Iris pigment epithelial cell (primary cell): ENCODE results near the gene JAM3.
A peak's percentile ranks its signal among the peaks of the same experiment; 100 is the strongest.
"Not testable (repeated sequence)": the region's sequence is repeated elsewhere in the genome, so short reads cannot be mapped to it uniquely, and the experiment has no call there.

Source experiments
- DNase-seq: peaks from one replicate; pipeline ENCODE4 v3.0.0-alpha.2; 2011; ENCODE audit warnings: low read depth

Gene JAM3

DNA sequence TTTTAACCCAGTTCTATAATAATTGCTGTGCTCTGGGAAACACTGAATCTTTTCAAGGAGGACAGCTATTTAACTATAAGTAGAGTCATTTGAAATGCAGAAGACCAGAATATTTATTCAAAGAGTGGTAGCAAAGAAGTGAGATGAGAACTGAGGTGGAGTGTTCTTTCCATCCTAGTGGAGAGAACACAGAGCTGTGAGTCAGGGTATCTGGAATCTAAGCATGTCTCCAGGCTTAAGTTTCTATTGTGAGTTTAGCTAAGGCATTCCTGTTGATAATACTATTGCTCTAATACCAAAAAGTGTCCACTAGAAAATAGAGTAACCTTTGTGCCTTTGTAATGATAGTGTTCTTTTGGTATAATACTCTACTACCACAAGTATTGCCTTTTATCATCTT, 32.4 kb downstream of the JAM3 start:
- peak; percentile 76 for DNase-seq

DNA sequence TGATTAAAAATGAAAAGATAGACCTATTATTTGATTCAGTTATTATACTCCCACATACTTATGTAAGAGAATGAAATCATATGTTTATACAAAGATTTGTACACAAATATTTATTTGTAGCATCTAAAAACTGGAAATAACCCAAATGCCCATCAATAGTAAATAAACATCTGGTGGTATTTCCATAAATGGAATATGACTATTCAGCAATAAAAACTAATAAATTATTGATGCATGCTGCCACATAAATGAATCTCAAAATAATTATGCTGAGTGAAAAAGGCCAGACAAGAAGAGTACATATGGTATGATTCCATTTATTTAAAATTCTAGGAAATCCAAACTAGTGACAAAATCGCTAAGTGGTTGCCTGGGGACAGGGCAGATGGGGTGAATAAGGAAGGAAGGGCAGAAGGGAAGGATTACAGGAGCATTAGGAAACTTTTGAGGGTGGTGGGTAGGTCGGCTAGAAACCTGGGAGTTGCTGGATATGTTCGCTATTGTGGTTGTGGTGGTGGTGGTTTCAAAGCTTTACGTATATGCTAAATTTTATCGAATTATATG, 41.5 kb downstream of the JAM3 start:
- no peak for DNase-seq

DNA sequence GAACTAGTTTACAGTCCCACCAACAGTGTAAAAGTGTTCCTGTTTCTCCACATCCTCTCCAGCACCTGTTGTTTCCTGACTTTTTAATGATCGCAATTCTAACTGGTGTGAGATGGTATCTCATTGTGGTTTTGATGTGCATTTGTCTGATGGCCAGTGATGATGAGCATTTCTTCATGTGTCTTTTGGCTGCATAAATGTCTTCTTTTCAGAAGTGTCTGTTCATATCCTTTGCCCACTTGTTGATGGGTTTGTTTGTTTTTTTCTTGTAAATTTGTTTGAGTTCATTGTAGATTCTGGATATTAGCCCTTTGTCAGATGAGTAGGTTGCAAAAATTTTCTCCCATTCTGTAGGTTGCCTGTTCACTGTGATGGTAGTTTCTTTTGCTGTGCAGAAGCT, 44.9 kb downstream of the JAM3 start:
- DNase-seq, result not testable (repeated sequence)

DNA sequence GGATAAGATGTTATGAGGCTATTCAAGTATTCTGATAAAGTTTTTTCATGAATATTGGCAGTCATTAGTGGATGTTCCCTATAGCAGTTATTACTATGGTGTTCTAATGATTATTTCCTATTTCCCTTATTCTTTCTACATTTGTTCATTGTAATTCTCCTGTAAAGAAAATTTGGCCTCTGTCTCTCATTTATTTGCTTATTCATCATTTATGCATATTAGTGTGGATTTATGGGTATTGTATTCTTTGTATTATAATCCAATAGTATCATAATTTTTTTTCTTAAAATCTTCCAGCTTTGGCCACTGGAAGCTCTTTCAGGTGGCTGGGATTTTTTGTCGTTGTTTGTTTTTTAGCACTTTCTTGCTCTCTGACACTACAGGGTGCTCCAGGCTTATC, 47.3 kb downstream of the JAM3 start:
- no peak for DNase-seq

DNA sequence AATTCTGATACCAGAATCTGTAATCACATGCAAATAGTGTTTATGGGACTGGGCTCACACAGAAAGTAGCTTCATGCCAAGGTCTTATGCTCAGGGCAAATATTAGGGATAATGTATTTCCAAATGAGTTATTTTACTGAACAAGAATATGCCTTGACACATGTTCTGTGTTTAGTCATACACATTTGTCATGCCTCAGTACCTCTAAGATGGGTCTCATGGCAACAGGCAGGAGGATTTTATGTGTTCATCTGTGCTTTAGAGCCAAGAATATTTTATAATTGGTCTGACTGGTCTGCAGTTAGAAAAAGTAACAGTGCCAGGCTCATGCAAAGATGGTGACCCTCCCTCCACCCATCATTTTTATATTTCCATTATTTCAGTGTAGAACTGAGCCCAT, 49.1 kb downstream of the JAM3 start:
- DNase-seq, result peak; percentile 36

DNA sequence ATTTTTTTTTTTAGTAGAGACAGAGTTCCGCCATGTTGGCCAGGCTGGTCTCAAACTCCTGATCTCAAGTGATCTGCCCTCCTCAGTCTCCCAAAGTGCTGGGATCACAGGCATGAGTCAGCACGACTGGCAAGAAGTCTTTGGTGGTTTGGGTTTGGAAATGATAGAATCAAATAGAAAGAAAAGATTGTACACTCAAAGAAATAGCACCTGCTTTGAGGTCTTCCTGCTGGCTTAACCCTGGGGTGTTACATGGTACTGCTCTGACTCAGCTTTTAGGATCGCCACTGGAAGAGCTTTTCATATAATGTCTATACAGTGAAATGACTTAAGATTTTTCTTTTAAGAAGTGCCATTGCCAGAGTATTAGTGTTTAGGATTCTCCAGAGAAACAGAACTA, 50.2 kb downstream of the JAM3 start:
- peak; percentile 86 for DNase-seq

DNA sequence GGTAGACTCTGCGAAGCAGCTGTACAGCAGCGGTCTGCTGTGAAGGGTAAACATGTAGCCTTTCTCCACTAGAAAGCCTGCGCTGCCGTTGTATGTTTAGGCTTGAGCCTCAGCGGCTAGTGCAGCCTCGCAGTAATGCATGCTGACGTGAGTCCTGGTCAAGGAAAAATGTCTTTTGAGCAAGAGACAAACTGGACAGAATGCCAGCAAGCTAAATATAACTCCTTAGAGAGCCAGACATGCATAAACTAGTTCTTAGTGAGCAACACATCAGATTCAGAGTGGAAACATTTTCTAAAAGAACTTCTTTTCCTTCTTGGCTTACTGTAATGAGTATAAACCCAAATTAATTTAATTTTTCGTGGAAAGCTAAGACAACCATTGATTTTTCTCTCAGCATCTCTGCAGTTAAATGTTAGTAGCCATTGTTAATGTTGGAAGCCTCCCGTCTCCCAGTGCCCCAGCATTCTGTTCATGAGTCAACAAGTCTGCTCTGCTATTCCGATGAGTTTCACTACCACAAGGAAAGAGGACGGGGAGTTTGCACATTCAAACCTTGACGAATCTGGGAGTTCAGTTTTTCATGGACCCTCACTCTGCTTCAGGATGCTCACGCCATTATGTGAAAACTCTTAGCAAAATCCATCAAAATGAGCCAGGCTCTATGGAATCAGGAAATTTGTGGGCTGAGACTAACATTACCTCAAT, 51.4 kb downstream of the JAM3 start:
- DNase-seq, result peak; percentile 97

DNA sequence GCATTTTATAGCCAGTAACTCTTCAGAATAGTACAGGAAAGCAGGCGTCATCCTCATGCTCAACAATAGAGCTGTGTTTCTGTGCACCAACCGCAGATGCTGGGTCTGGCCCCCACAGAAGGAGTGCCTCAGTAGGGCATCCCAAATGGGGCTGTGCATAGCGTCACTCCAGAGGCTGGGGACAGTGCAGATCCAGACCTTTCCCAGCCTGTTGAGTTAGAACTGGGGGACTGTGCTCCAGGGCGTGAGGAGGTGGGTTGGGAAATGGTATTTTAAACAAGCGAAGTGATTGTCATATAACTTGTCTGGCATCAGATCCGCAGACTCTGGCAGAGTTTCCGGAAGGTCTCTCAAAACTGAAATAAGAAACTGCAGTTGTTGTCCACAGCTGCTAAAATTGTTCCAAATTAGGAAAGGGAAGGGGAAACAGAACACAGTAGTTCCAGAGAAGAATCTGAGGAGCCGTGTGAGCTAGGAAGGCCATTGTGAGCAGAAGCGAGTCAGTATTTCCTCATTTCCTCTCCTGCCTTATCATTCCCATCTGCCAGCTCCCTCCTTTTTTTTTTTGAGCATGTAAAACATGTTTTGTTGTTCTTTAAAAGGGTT, 52.2 kb downstream of the JAM3 start:
- DNase-seq, result peak; percentile 45

DNA sequence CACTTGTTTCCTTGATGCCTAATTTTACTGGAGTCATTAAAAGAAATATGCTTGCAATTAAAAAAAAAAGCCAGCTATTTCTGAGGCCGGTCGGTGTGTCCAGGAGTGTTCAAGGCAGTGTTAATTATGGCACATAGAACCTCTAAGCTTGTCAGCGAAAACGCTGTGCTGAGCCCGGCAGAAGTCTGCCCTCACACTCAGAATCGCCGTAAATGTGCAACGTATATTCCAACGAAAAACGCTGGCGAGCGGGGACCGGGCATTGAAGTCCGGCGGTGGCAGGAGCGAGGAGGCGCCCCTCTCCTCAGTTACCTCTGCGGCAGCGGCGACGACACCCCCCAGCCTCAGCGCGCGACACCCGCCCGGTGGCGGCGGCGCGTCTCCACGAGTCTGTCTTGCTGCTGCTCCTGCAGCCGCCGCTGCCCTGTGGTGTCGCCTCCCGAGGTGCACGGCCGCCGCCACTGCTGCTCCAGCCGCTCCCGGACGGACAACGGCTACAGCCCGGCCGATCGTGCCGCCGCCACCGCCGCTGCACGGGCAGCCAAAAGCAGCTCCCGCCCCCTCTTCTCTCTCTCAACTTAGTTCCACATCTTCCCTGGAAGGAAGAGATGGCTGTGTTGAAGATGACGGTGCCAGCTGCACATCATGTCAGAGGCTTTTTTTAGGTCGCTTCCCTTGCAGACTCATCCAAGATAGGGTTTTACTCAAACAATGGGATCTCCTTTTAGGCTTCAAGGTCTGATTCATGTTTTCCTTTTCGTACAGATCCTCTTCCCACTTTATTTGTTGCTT, 56.0 kb downstream of the JAM3 start:
- DNase-seq, result peak; percentile 23

DNA sequence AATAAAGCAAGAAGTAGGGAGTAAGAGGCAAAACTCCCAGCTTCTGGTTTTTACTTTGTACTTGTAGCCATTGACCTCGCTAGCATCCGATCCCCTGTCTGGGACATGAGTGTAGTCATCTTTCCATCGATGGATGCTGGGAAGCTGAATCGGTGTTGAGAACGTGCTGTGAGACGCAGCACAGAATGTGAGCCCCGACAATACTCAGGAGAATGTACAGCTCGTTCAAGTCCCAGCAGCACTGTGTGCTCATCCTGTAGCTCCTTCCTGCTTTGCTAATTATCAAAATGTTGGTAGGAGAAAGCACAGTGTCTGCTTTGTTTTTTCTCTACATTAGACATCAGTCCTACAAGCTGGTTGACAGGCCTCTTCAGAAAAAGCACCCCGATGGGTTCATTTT, 56.6 kb downstream of the JAM3 start:
- no peak for DNase-seq

DNA sequence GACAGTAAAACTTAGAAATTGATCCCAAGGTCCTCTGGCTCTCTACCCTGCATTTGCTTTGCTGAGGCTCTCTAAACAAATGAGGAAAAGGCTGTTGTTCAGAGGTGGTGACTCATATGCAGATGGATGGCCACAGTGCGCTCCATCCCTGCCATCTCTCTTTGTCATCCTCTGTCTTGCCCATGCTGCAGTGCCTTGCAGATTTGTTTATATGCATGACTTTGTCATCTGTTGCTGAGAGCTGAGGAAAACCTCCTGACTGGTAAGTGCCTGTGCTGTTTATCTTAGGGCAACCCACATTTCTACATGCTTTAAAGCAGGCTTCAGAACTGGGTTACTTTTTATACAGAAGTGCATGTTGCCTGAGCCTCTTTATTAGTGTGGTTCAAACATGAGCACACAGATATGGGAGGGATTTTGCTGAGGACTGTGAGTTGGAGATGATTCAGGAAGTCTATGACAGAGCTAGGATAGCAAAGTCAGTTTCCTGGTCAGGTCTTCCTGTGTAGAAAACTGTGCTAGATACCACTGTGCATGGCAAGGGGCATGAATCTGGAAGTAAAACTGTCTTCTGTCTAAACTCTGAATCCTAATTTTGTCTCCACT, 57.4 kb downstream of the JAM3 start:
- DNase-seq, result peak; percentile 88

DNA sequence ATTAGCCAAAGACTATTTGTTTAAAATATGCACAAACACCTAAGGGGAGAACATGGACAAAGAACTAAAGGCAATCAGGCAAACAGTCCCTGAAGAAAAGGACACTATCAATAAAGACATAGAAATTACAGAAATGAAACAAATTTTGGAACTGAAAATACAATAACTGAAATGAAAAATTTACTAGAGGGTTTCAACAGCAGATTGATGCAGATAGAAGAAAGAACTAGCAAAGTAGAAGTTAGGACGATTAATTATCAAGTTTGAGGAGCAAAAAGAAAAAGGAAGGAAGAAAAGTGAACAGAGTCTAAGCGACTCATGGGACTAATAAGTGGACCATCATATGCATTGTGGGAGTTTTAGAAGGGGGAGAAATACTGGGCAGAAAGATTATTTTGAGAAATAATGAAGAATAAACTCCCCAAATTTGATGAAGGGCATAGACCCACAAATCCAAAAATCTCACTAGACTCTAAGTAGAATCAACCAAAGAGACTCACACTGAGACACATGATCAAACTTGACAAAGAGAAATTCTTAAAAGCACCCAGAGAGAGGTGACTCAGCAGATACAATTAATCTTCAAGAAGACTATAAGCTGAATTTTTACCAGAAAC, 62.9 kb downstream of the JAM3 start:
- peak; percentile 17 for DNase-seq

DNA sequence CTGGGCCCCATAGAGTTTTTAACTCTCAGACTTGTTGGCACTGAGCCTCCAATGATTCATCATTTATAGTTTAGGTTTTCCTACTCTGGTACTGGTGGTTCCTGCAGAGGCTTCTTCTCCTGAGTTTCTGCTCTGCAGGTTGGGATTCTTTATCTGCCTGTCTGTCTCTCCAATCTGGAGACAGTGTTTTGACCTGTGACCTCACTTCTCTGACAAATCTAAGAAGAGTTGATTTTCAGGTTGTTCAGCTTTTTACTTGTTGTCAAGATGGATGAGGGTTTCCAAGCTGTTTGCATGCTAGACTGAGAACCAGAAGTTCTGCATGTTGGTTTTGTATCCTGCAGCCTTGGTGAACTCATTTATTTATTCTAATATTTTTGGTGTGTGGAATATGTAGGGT, 63.9 kb downstream of the JAM3 start:
- DNase-seq, result peak; percentile 33

DNA sequence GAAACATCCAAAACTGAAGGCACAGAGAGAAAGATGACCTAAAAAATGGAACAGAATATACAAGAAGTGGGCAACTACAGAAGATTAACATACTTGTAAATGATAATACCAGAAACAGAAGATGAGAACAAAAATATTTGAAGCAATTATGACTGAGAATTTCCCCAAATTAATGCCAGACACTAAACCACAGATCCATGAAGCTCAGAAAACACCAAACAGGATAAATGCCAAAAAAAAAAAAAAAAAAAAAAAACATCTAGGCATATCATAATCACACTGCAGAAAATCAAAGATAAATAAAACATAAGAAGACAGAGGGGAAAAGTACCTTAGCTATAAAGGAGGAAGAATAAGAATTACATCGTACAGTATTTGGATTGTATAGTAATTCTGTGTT, 65.3 kb downstream of the JAM3 start:
- no peak for DNase-seq

DNA sequence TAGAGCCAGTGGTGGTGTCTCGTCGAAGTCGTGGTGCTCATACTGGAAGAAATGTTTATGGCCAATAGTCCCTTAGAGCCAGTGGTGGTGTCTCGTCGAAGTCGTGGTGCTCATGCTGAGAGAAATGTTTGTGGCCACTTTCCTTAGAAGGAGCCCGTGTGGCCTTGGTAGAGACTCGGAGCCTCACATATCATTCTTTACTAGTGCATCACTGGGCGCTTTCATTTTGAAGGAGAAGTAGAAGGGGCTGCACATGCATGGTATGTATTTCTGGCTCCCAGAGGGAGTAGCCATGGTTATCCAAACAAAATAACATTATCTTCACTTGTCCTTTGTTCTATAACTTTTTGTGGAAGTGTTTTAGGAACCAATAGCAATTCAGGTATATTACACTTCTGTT, 69.5 kb downstream of the JAM3 start:
- DNase-seq, result no peak

DNA sequence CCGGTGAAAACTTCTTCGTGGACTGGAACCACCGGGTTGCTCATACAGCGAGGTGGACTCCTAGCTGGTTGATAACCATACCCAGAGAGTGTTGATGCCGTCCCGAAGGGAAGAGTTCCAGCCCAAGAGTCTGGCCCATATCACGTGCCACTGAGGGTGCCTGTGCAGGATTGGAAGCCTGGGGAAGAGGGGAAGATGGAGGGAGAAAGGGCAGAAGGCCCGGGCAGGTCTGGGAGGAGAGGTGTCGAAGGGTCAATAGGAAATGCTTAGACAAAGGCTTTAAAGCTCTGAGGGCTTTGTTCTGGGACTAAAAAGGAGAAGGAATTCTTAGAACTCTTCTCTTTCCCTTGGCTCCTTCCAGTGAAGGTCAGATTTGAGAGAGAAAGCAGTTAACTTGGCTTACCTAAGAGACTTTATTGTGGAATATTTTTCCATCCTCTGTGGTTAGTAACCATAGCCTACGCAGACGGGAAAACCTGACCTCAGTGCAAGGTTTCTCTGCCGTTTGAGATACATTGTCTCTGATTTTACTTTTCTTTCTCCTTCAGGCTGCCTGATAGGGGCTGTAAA, 70.5 kb downstream of the JAM3 start:
- no peak for DNase-seq

DNA sequence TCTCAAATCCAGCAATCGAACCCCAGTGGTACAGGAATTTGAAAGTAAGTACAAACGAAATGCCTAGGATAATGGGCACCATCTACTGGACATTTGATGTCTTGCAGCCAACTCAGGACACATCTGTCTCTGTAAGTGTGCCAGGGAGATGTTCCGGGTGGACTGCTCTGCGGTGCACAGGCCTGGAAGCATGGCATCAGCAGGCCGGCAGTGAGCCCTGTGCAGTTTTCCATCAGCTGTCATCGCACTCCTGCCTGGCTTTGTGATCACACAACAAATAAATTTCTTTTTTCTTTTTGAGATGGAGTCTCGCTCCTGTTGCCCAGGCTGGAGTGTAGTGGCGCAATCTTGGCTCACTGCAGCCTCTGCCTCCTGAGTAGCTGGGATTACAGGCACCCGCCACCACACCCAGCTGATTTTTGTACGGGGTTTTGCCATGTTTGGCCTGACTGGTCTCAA, 71.0 kb downstream of the JAM3 start:
- peak; percentile 79 for DNase-seq

DNA sequence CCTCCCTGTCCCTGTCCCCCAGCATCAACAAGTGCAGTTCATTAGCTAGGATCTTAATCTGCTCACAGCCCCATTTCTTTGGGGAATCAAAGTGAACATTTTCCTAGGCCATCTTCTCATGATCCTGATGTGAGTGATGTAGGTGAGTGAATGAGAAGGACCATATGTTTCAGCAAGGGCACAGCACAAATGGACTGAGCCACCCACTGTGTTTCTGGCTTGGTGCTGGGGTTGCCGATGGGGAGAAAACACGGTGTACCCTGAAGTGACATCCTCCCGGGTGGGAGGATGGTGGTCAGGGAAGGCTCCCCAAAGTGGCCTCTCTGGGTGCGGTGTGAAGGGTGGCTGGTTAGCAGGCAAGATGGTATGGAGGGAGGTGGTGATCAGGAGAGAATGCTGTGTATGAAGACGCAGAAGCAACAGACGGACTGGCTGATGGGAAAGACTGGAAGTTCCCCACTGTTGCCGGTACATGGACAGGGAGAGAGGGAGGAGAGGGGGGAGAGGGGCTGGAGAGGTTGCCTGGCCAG, 72.2 kb downstream of the JAM3 start:
- DNase-seq, result no peak

DNA sequence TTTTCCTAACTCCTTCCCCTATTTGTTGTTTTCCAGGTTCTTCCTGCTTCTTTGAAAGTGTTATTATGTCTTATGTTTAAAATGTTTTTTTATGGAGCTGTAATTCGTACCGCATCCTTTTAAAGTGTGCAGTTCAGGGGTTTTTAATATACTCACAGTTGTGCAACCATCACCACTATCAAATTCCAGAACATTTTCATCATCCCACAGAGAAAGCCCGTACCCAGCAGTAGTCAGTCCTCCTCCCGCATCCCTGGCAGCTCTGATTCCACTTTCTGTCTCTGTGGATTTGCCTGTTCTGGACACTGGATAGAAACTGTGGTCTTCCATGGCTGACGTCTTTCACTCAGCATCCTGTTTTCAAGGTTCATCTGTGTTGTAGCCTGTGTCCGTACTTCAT, 73.7 kb downstream of the JAM3 start:
- peak; percentile 53 for DNase-seq

DNA sequence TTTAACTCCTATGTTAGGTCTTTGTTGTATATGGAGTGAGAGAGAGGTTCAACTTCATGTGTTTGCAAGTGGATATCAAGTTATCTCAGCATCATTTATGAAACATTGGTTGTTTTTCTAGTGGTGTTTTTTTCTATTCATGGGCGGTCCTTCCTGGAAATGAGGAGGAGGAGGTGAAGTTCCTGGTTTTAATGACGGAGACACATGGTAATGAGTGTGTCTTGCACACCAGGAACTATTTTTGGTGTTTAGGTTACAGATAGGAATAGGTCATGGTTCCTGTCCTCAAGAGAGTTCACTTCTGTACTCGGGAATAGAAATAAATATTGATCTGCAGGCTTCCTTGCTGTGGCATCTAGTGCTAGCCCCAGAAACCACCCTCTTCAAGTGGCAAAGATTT, 74.9 kb downstream of the JAM3 start:
- no peak for DNase-seq

DNA sequence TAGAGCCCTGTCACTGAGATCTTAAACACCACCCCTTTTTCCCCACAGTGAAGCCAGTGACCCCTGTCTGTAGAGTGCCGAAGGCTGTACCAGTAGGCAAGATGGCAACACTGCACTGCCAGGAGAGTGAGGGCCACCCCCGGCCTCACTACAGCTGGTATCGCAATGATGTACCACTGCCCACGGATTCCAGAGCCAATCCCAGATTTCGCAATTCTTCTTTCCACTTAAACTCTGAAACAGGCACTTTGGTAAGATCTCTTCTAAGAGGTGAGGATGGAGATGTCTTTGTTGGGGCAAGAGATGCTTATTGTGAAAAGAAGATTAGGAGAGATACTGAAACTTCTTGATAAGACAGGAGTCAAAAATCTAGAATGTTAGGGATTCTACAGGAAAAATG, 75.9 kb downstream of the JAM3 start:
- no peak for DNase-seq
